WTC11 (cell line): ENCODE results near the gene SLC25A48.

Source experiments
- CREB1 ChIP-seq: sonication (generic); formaldehyde crosslinking; IDR thresholded peaks from 2 replicates; pipeline ENCODE4 v1.8.0; 2023; ENCODE audit warnings: mild to moderate bottlenecking, missing genetic modification reagents
- CTCF ChIP-seq: fragments of 200-600 bp; IDR thresholded peaks from 2 replicates; pipeline ENCODE4 v1.8.0; 2022; ENCODE audit warnings: antibody characterized with exemption
- E2F1 ChIP-seq: sonication (generic); formaldehyde crosslinking; IDR thresholded peaks from 2 replicates; pipeline ENCODE4 v1.8.0; 2022; ENCODE audit warnings: mild to moderate bottlenecking, missing genetic modification reagents
- ETV6 ChIP-seq: sonication (generic); formaldehyde crosslinking; IDR thresholded peaks from 2 replicates; pipeline ENCODE4 v1.8.1; 2022; ENCODE audit warnings: mild to moderate bottlenecking, missing genetic modification reagents
- FOXJ3 ChIP-seq: sonication (generic); formaldehyde crosslinking; IDR thresholded peaks from 2 replicates; pipeline ENCODE4 v1.9.0; 2021; ENCODE audit warnings: missing genetic modification reagents, mild to moderate bottlenecking, borderline replicate concordance
- FOXK1 ChIP-seq: sonication (generic); formaldehyde crosslinking; IDR thresholded peaks from 2 replicates; pipeline ENCODE4 v1.8.0; 2022; ENCODE audit warnings: mild to moderate bottlenecking, moderate library complexity, missing genetic modification reagents
- GTF2I ChIP-seq: fragments of 250-450 bp; sonication (Bioruptor Pico); conservative IDR thresholded peaks from 2 replicates; pipeline ENCODE4 v1.4.0; 2021; ENCODE audit warnings: mild to moderate bottlenecking
- JUN ChIP-seq: sonication (generic); formaldehyde crosslinking; IDR thresholded peaks from 2 replicates; pipeline ENCODE4 v1.8.0; 2023; ENCODE audit warnings: mild to moderate bottlenecking, missing genetic modification reagents
- TCF7 ChIP-seq: sonication (generic); formaldehyde crosslinking; IDR thresholded peaks from 2 replicates; pipeline ENCODE4 v1.8.0; 2022; ENCODE audit warnings: mild to moderate bottlenecking, low read depth, missing genetic modification reagents, moderate library complexity
- TF ChIP-seq, protein P1 (sequence below): sonication (generic); formaldehyde crosslinking; IDR thresholded peaks from 2 replicates; pipeline ENCODE4 v1.8.0; 2022; ENCODE audit warnings: mild to moderate bottlenecking, missing genetic modification reagents
- TF ChIP-seq, protein P2 (sequence below): sonication (generic); formaldehyde crosslinking; IDR thresholded peaks from 2 replicates; pipeline ENCODE4 v1.8.1; 2023; ENCODE audit warnings: mild to moderate bottlenecking, missing genetic modification reagents, borderline replicate concordance
- TF ChIP-seq, protein P3 (sequence below): sonication (generic); formaldehyde crosslinking; IDR thresholded peaks from 2 replicates; pipeline ENCODE4 v1.8.0; 2023; ENCODE audit warnings: mild to moderate bottlenecking, missing genetic modification reagents
- TF ChIP-seq, protein P4 (sequence below): sonication (generic); formaldehyde crosslinking; IDR thresholded peaks from 2 replicates; pipeline ENCODE4 v1.8.1; 2023; ENCODE audit warnings: mild to moderate bottlenecking, missing genetic modification reagents, moderate library complexity

GRCh38 chr5:135826221-135826525, 8.3 kb upstream of the SLC25A48 start:
- TF ChIP-seq E2F1 (CRISPR knock-in tag): no peak
- TF ChIP-seq, protein P1, sequence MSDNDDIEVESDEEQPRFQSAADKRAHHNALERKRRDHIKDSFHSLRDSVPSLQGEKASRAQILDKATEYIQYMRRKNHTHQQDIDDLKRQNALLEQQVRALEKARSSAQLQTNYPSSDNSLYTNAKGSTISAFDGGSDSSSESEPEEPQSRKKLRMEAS (CRISPR knock-in tag): no peak
- TF ChIP-seq CTCF: no peak
- no peak for TF ChIP-seq CREB1
- no peak for TF ChIP-seq FOXJ3 (CRISPR knock-in tag)
- TF ChIP-seq, protein P2, sequence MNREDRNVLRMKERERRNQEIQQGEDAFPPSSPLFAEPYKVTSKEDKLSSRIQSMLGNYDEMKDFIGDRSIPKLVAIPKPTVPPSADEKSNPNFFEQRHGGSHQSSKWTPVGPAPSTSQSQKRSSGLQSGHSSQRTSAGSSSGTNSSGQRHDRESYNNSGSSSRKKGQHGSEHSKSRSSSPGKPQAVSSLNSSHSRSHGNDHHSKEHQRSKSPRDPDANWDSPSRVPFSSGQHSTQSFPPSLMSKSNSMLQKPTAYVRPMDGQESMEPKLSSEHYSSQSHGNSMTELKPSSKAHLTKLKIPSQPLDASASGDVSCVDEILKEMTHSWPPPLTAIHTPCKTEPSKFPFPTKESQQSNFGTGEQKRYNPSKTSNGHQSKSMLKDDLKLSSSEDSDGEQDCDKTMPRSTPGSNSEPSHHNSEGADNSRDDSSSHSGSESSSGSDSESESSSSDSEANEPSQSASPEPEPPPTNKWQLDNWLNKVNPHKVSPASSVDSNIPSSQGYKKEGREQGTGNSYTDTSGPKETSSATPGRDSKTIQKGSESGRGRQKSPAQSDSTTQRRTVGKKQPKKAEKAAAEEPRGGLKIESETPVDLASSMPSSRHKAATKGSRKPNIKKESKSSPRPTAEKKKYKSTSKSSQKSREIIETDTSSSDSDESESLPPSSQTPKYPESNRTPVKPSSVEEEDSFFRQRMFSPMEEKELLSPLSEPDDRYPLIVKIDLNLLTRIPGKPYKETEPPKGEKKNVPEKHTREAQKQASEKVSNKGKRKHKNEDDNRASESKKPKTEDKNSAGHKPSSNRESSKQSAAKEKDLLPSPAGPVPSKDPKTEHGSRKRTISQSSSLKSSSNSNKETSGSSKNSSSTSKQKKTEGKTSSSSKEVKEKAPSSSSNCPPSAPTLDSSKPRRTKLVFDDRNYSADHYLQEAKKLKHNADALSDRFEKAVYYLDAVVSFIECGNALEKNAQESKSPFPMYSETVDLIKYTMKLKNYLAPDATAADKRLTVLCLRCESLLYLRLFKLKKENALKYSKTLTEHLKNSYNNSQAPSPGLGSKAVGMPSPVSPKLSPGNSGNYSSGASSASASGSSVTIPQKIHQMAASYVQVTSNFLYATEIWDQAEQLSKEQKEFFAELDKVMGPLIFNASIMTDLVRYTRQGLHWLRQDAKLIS: no peak
- TF ChIP-seq FOXK1: no peak
- TF ChIP-seq TCF7: no peak
- no peak for TF ChIP-seq GTF2I
- TF ChIP-seq ETV6 (CRISPR knock-in tag): no peak
- no peak for TF ChIP-seq JUN (CRISPR knock-in tag)
- TF ChIP-seq, protein P3, sequence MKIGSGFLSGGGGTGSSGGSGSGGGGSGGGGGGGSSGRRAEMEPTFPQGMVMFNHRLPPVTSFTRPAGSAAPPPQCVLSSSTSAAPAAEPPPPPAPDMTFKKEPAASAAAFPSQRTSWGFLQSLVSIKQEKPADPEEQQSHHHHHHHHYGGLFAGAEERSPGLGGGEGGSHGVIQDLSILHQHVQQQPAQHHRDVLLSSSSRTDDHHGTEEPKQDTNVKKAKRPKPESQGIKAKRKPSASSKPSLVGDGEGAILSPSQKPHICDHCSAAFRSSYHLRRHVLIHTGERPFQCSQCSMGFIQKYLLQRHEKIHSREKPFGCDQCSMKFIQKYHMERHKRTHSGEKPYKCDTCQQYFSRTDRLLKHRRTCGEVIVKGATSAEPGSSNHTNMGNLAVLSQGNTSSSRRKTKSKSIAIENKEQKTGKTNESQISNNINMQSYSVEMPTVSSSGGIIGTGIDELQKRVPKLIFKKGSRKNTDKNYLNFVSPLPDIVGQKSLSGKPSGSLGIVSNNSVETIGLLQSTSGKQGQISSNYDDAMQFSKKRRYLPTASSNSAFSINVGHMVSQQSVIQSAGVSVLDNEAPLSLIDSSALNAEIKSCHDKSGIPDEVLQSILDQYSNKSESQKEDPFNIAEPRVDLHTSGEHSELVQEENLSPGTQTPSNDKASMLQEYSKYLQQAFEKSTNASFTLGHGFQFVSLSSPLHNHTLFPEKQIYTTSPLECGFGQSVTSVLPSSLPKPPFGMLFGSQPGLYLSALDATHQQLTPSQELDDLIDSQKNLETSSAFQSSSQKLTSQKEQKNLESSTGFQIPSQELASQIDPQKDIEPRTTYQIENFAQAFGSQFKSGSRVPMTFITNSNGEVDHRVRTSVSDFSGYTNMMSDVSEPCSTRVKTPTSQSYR (CRISPR knock-in tag): no peak
- TF ChIP-seq, protein P4, sequence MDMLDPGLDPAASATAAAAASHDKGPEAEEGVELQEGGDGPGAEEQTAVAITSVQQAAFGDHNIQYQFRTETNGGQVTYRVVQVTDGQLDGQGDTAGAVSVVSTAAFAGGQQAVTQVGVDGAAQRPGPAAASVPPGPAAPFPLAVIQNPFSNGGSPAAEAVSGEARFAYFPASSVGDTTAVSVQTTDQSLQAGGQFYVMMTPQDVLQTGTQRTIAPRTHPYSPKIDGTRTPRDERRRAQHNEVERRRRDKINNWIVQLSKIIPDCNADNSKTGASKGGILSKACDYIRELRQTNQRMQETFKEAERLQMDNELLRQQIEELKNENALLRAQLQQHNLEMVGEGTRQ: no peak
